ENCODE measurements around the gene SEMA3D.

DNA sequence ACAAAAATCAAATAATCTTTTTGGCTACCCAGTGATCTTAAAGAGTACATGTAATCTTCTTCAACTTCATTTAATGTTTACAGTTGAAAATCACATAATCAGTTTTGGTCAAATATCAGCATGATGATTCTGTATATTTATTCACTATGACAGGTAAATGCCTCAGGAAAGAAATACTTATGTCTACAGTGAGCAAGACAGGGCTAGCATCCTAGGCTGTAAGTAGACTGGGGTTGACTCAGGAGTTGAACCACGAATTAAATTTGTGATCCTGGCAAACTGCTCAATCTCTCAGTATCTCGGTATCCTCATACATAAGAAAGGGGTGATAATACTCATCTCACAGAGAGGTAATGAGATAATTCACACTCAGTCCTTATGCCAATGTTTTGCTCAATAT is 71.8 kb downstream of the SEMA3D start:
- TF ChIP-seq CTCF (IDR thresholded peaks at IDR 0.05; ENCODE audit: low read depth, low read length) (no peak), EZH2phosphoT487 (IDR thresholded peaks at IDR 0.05; ENCODE audit: low read depth) (no peak)
